ENCODE data around the gene EBF3.

- no peak for TF ChIP-seq CTCF (IDR thresholded peaks at IDR 0.05; ENCODE audit: borderline replicate concordance, extremely low read depth, low read length, poor library complexity, severe bottlenecking)
- no peak for TF ChIP-seq EZH2 (IDR thresholded peaks at IDR 0.05; ENCODE audit: borderline replicate concordance, low read depth, low read length, severe bottlenecking)
Measured at GRCh38 chr10:129936266-129936922, 27.7 kb downstream of the EBF3 start.
